RKO (cell line): ENCODE data around the gene OR10AD1.
A peak's percentile ranks its signal among the peaks of the same experiment; 100 is the strongest.
"Not testable (repeated sequence)": the region's sequence is repeated elsewhere in the genome, so short reads cannot be mapped to it uniquely, and the experiment has no call there.

Experiments
- DNase-seq: peaks from one replicate; pipeline ENCODE4 v3.0.0-alpha.2; 2016; ENCODE audit warnings: low spot score

OR10AD1 gene

DNA sequence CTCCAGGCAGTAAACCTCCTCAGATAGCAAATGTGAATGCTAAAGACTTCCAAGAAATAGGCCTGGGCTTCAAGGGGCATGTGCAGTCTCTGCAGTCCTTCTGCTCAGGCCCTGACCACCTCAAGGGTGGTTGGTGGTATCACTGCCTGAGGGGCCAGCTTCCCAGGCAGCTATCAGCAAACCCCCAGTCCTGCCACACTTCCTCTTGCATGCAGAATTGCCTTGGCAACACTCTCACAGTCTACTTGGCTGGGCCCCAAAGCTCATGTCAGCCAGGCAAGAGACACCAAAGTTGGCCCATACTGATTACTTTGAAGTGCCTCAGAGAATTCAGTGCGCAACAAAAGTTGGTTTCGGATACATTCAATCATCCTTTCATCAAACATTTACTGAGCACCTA is 42.3 kb downstream of the OR10AD1 start:
- no peak for DNase-seq

DNA sequence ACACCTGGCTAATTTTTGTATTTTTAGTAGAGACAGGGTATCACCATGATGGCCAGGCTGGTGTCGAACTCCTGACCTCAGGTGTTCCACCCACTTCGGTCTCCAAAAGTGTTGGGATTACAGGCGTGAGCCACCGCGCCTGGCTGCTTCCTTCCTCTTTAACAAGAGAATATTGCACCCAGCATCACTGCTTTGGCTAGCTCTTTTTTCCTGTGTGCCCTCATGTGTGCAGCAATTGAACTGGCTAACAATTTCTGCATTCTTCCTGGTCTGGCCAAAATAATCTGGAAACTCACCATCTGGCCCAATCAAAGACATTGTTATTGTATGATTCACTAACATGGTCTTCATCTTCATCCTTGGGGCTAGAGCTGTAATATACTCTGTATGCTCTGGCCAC is 43.0 kb downstream of the OR10AD1 start:
- DNase-seq, result no peak

DNA sequence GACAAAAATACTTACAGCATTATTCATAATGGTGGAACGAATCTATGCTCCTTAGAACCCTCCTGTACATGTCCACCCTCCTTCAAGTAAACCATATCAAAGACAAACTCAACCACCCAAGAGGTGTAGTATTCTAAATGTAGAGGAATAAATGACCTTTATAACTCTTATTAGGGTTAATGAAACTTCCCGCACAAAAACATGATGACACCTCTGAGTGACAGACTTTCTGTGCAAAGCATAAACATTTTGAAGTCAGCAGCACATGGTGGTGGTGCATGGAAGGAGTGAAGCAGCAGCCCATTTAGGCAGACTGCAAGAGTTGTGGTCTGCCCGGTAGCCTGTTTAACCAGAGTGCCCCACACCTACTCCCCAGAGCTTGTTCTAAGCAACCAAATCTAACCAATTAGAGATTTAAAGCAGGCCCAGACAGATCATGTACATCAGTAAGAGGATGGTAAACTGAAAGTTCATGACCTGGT is 45.2 kb downstream of the OR10AD1 start:
- DNase-seq, result no peak

DNA sequence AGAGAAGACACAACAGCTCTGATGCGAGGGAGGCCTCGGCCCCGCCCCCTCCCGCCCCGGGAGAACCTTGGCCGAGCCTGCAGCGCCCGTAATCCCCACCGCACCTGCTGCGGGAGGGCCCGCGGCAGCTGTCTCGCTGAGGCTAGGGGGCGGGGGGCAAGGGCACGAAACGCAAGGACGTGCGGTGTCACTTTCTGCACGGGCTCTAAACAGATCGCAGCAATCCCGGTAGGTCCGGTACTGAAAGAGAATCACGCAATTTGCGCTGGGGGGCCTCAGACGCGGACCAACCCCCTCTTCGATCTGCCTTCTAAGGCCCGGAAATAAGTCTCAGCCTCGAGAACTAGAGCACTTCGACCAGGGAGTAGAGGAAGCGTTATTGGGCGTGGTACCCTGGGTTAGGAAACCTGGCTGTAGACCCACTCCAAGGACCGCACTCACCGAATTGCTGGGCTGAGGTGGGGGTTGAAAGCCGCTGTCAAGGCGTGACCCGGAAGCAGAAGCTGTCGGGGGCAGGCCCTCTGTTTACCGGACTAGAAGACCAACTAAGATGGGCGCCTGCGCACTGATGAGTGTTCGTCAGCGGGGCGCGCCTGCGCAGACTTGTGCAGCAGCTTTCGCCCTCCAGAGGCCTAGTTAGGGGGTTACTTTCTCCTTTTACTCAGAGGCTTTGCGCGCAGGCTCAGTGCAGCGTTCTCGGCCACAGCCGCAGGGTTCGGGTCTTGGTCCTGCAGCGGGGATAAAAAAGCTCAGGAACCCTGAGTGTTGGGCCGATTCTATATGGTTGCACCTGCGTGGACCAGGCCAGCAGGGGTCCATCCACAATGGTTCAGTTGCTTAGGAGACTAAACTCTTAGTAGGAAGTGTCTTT is 45.8 kb downstream of the OR10AD1 start, which contains the start of gene ASB8:
ASB8 (minus strand) TSS at position 498 of the 871 bp plus-strand sequence. CDS start 4,019 bp downstream, outside the sequence.
- peak; percentile 99 for DNase-seq

DNA sequence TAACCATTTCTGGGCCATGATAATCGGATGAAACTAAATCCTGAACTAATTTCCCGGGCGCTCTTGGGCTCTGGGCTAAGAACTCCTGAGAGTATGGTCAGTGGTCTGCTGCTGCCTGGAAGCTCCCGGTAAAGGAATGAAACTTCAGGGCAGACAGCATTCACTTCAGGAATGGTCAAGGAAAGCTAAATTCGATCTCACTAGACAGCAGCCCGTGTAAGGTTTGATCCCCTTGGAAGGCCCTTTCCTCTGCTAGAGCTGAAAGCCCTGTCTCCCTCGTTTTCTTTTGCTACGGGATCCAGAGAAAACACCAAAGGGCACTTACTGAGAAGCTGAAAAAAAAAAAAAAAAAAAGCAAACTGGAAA is 46.5 kb downstream of the OR10AD1 start:
- DNase-seq, result peak; percentile 7

DNA sequence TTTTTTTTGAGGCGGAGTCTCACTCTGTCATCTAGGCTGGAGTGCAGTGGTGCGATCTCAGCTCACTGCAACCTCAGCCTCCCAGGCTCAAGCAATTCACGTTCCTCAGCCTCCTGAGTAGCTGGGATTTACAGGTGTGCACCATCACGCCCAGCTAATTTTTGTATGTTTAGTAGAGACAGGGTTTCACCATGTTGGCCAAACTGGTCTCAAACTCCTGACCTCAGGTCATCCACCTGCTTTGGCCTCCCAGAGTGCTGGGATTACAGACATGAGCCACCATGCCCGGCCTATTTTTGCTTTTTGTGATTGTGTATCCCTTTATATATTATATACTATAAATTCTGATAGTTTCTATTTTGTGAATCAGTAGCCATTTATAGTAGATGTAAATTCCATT is 47.3 kb downstream of the OR10AD1 start:
- not testable (repeated sequence) for DNase-seq
